K562 (cell line): ENCODE measurements around the gene SPATA17.

Experiments used
- BMI1 ChIP-seq: fragments of 150-350 bp; IDR thresholded peaks from 2 replicates; pipeline ENCODE4 v1.6.1; 2014; ENCODE audit warnings: low read length
- CEBPB ChIP-seq: fragments of 450-650 bp; IDR thresholded peaks from 2 replicates; pipeline ENCODE4 v1.6.1; 2016; ENCODE audit warnings: missing genetic modification characterization, missing compliant biosample characterization
- CHD7 ChIP-seq: fragments of 200-600 bp; sonication (generic); IDR thresholded peaks from one replicate; pipeline ENCODE4 v1.6.1; 2012; ENCODE audit warnings: mild to moderate bottlenecking, low read depth, low read length, inconsistent platforms
- FOXA3 ChIP-seq, 2 experiments: fragments of 450-650 bp in 1 of 2; sonication (generic) in 1 of 2; formaldehyde crosslinking; IDR thresholded peaks in 1 of 2; conservative IDR thresholded peaks in 1 of 2; 2 replicates each; pipeline versions ENCODE4 v1.4.0 to v1.8.0; 2020 to 2022; ENCODE audit warnings: mild to moderate bottlenecking in 2 of 2, missing genetic modification reagents in 1 of 2
- FOXJ3 ChIP-seq: sonication (generic); formaldehyde crosslinking; IDR thresholded peaks from 2 replicates; pipeline ENCODE4 v1.4.0; 2020; ENCODE audit warnings: mild to moderate bottlenecking, missing genetic modification reagents
- FOXK2 ChIP-seq, 2 experiments: fragments of 450-650 bp; IDR thresholded peaks in 1 of 2; conservative IDR thresholded peaks in 1 of 2; 2 replicates each; pipeline ENCODE4 v1.6.1; 2016; ENCODE audit warnings: low read depth in 2 of 2, mild to moderate bottlenecking in 1 of 2
- HBP1 ChIP-seq: fragments of 450-650 bp; formaldehyde crosslinking; IDR thresholded peaks from 2 replicates; pipeline ENCODE4 v1.4.0; 2022; ENCODE audit warnings: missing genetic modification characterization
- JUNB ChIP-seq: fragments of 450-650 bp; formaldehyde crosslinking; conservative IDR thresholded peaks from 2 replicates; pipeline ENCODE4 v1.4.0; 2020; ENCODE audit warnings: mild to moderate bottlenecking
- KAT7 ChIP-seq: sonication (generic); formaldehyde crosslinking; IDR thresholded peaks from 2 replicates; pipeline ENCODE4 v1.8.0; 2022; ENCODE audit warnings: missing genetic modification reagents, mild to moderate bottlenecking, borderline replicate concordance
- NBN ChIP-seq: fragments of 450-650 bp; IDR thresholded peaks from 2 replicates; pipeline ENCODE4 v1.6.1; 2016; ENCODE audit warnings: low read depth, mild to moderate bottlenecking
- TAF1 ChIP-seq: IDR thresholded peaks from 2 replicates; pipeline ENCODE4 v1.6.1; 2011; ENCODE audit warnings: mild to moderate bottlenecking, low read length, moderate library complexity; ENCODE audit not compliant: insufficient read depth, control insufficient read depth, severe bottlenecking; ENCODE audit errors: extremely low read depth
- USF1 ChIP-seq: sonication (generic); formaldehyde crosslinking; IDR thresholded peaks from 2 replicates; pipeline ENCODE4 v1.9.0; 2022; ENCODE audit warnings: mild to moderate bottlenecking, missing genetic modification reagents
- USF2 ChIP-seq: sonication (generic); formaldehyde crosslinking; IDR thresholded peaks from 2 replicates; pipeline ENCODE4 v1.5.0; 2020; ENCODE audit warnings: missing genetic modification reagents
- ZNF76 ChIP-seq: fragments of 250-450 bp; sonication (Bioruptor Pico); IDR thresholded peaks from 2 replicates; pipeline ENCODE4 v1.4.0; 2020; ENCODE audit warnings: mild to moderate bottlenecking, moderate library complexity, borderline replicate concordance

GRCh38 chr1:217813031-217813430, 181.9 kb downstream of the SPATA17 start:
- no peak for TF ChIP-seq CEBPB (tag)
- TF ChIP-seq USF2 = no peak
- TF ChIP-seq NBN = no peak
- TF ChIP-seq TAF1 = no peak
- no peak for TF ChIP-seq FOXK2 (conservative IDR thresholded peaks at IDR 0.05 in 1 of 2, IDR thresholded peaks at IDR 0.05 in 1 of 2; ENCODE audit: low read depth in 2 of 2)
- no peak for TF ChIP-seq CHD7
- TF ChIP-seq FOXA3 (CRISPR knock-in tag; conservative IDR thresholded peaks at IDR 0.05 in 1 of 2, IDR thresholded peaks at IDR 0.05 in 1 of 2) = no peak
- TF ChIP-seq USF1 = no peak
- TF ChIP-seq JUNB (CRISPR knock-in tag) = no peak
- no peak for TF ChIP-seq HBP1 (CRISPR knock-in tag)
- TF ChIP-seq FOXJ3 (CRISPR knock-in tag) = no peak
- TF ChIP-seq BMI1 = no peak
- no peak for TF ChIP-seq ZNF76 (CRISPR knock-in tag)
- TF ChIP-seq KAT7 (CRISPR knock-in tag) = no peak
